Thyroid gland (tissue), 4 donors: ENCODE data around the gene SYCE3. TPM values are rescaled to one million over a fixed set of nuclear protein-coding genes. Genes with fewer than 3 reads are reported as not detected.

ENCODE experiments used
- DNase-seq, 2 donors: peaks; one replicate each; pipeline ENCODE4 v3.0.0-alpha.2; 2019
- H3K27ac ChIP-seq, 3 donors: fragments of 200-600 bp; sonication (generic); 1 replicate in 2 of 3; 2 replicates in 1 of 3; pipeline ENCODE4 v1.5.1; 2016 to 2019; ENCODE audit warnings: mild to moderate bottlenecking in 1 of 3, moderate library complexity in 1 of 3
- H3K27me3 ChIP-seq: fragments of 200-600 bp; sonication (generic); one replicate; pipeline ENCODE4 v1.5.1; 2019
- H3K36me3 ChIP-seq, 2 donors: fragments of 200-600 bp; sonication (generic); one replicate each; pipeline ENCODE4 v1.5.1; 2016 to 2019
- H3K4me1 ChIP-seq, 2 donors: fragments of 200-600 bp; sonication (generic); one replicate each; pipeline ENCODE4 v1.5.1; 2017 to 2019
- H3K4me3 ChIP-seq, 3 donors: fragments of 200-600 bp; sonication (generic); replicated peaks in 1 of 3; 1 replicate in 2 of 3; 2 replicates in 1 of 3; pipeline ENCODE4 v1.5.1; 2016; ENCODE audit warnings: mild to moderate bottlenecking in 1 of 3
- H3K9me3 ChIP-seq: fragments of 200-600 bp; sonication (generic); one replicate; pipeline ENCODE4 v1.5.1; 2017
- CTCF ChIP-seq, 6 experiments: fragments of 200-600 bp in 3 of 6; fragments of 450-650 bp in 3 of 6; sonication (generic) in 3 of 6; IDR thresholded peaks; one replicate each; pipeline ENCODE4 v1.5.1; 2016 to 2019; ENCODE audit warnings: antibody characterized with exemption in 6 of 6, mild to moderate bottlenecking in 2 of 6, inconsistent platforms in 1 of 6, moderate library complexity in 1 of 6
- POLR2A ChIP-seq, 2 donors: fragments of 450-650 bp; IDR thresholded peaks; one replicate each; pipeline ENCODE4 v1.6.1; 2017; ENCODE audit warnings: antibody characterized with exemption in 2 of 2, mild to moderate bottlenecking in 2 of 2, moderate library complexity in 1 of 2
- WGBS, 2 donors: methylation state at CpG; one replicate each; pipeline ENCODE4 v1.1.5; 2017; 5-methylcytosine and 5-hydroxymethylcytosine counted together
- intact Hi-C: fragments of 100-400 bp; cut with DNase I; formaldehyde crosslinking; loops from one replicate; pipeline ENCODE4 v1.15.1; 2023
- total RNA-seq, 4 donors: library from RNA; depleted of rRNA; stranded (reverse); fragments of >200 nt; gene quantifications; one replicate each; pipeline ENCODE4 v1.2.3, GENCODE V29; 2016

The SYCE3 gene
- total RNA-seq, 4 donors from 2014 or later: 3.5 to 6.0 (median 4.3) TPM; not detected in 1

GRCh38 chr22:50579752-50580151 lies 17.0 kb upstream of the SYCE3 start:
- H3K9me3 ChIP-seq: no peaks in the 10 kb centered on the region
- H3K27me3 ChIP-seq: no peaks in the 10 kb centered on the region
- no peak for DNase-seq
- H3K4me1 ChIP-seq: peaks cover 13 to 35% of the 10 kb centered on the region in 2 donors
- H3K4me3 ChIP-seq: no peak overlapping the region
- no peak for TF ChIP-seq POLR2A (IDR thresholded peaks at IDR 0.05)
- no peak for TF ChIP-seq CTCF (IDR thresholded peaks at IDR 0.05)
- intact Hi-C loops: loop anchor here (5.0 kb wide), 1 partner anchor 57 kb away; no protein-coding TSS in a partner anchor
- H3K36me3 ChIP-seq: no peaks in the 10 kb centered on the region
- no peak overlapping the region for H3K27ac ChIP-seq
- 96 to 98% methylated on average over 4 of the region's 4 CpGs for WGBS, 2 donors

GRCh38 chr22:50578776-50579310 lies 16.1 kb upstream of the SYCE3 start:
- no peak overlapping the region for H3K4me3 ChIP-seq
- H3K27ac ChIP-seq: peak overlapping the region in 1 of 3 donors; percentile 33
- intact Hi-C loops: no loop called here
- no peak for TF ChIP-seq POLR2A (IDR thresholded peaks at IDR 0.05)
- 82 to 87% methylated on average over 5 to 7 of the region's 8 CpGs for WGBS, 2 donors
- no peaks in the 10 kb centered on the region for H3K9me3 ChIP-seq
- no peak for DNase-seq
- H3K27me3 ChIP-seq: no peaks in the 10 kb centered on the region
- no peaks in the 10 kb centered on the region for H3K36me3 ChIP-seq
- H3K4me1 ChIP-seq: peaks cover 13 to 34% of the 10 kb centered on the region in 2 donors

- H3K36me3 ChIP-seq: no peaks in the 10 kb centered on the region
- H3K4me1 ChIP-seq: peaks cover 13 to 29% of the 10 kb centered on the region in 2 donors
- H3K4me3 ChIP-seq: no peak within 1 kb of the TSS
- peak within 1 kb of the TSS in 1 of 3 donors; percentile 33 for H3K27ac ChIP-seq
- intact Hi-C loops: no loop called here
- DNase-seq: no peak
- H3K27me3 ChIP-seq: no peaks in the 10 kb centered on the region
- H3K9me3 ChIP-seq: no peaks in the 10 kb centered on the region
- TF ChIP-seq CTCF (IDR thresholded peaks at IDR 0.05): no peak
- TF ChIP-seq POLR2A (IDR thresholded peaks at IDR 0.05): no peak
- WGBS, 2 donors: 34 to 51% methylated on average over 21 of the region's 63 CpGs
Observed at GRCh38 chr22:50577987-50578775, 15.5 kb upstream of the SYCE3 start, which contains the start of gene CPT1B. Gene CPT1B (minus strand): TSS chr22:50578427. CDS start chr22:50577915, 512 bp downstream.

GRCh38 chr22:50577697-50577986 lies 14.9 kb upstream of the SYCE3 start:
- H3K27me3 ChIP-seq: no peaks in the 10 kb centered on the region
- intact Hi-C loops: no loop called here
- no peak overlapping the region for H3K27ac ChIP-seq
- no peak overlapping the region for H3K4me3 ChIP-seq
- no peak for DNase-seq
- H3K4me1 ChIP-seq: peaks cover 13 to 29% of the 10 kb centered on the region in 2 donors
- 87 to 100% methylated on average over 2 to 6 of the region's 23 CpGs for whole genome bisulfite sequencing, 2 donors
- no peak for TF ChIP-seq POLR2A (IDR thresholded peaks at IDR 0.05)
- no peak for TF ChIP-seq CTCF (IDR thresholded peaks at IDR 0.05)
- no peaks in the 10 kb centered on the region for H3K9me3 ChIP-seq
- no peaks in the 10 kb centered on the region for H3K36me3 ChIP-seq

- WGBS, 2 donors: 89 to 91% methylated on average over 17 to 18 of the region's 18 CpGs
- H3K27ac ChIP-seq: no peak overlapping the region
- no peaks in the 10 kb centered on the region for H3K27me3 ChIP-seq
- intact Hi-C loops: no loop called here
- no peak overlapping the region for H3K4me3 ChIP-seq
- peaks cover 13 to 28% of the 10 kb centered on the region in 2 donors for H3K4me1 ChIP-seq
- H3K36me3 ChIP-seq: no peaks in the 10 kb centered on the region
- H3K9me3 ChIP-seq: no peaks in the 10 kb centered on the region
- DNase-seq: no peak
- TF ChIP-seq POLR2A (IDR thresholded peaks at IDR 0.05) (no peak), CTCF (IDR thresholded peaks at IDR 0.05) (no peak)
Observed at GRCh38 chr22:50576806-50577696, 14.3 kb upstream of the SYCE3 start.
